ENCODE measurements around the gene SCN3A.

The SCN3A gene

DNA sequence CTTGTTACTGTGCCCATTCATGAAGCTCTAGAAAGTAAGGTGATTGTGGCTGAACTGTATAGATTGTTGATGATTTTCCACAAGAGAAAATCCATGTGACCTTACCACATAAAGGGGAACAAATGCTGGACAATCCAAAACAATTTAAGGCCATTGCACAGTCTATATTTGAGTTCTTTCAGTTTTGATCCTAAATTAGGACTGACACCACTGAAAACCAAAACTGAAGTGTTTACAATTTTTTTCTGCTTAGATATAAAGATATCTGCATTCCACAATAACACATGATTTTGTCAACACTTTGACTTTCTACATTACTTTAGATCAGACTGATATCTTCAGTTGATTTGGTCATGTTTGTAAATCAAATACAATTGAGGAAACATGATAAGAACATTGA lies 124.9 kb downstream of the SCN3A start:
- no peak overlapping the region for H3K4me3 ChIP-seq (ENCODE audit: low read depth, low read length)
- TF ChIP-seq, protein P1, sequence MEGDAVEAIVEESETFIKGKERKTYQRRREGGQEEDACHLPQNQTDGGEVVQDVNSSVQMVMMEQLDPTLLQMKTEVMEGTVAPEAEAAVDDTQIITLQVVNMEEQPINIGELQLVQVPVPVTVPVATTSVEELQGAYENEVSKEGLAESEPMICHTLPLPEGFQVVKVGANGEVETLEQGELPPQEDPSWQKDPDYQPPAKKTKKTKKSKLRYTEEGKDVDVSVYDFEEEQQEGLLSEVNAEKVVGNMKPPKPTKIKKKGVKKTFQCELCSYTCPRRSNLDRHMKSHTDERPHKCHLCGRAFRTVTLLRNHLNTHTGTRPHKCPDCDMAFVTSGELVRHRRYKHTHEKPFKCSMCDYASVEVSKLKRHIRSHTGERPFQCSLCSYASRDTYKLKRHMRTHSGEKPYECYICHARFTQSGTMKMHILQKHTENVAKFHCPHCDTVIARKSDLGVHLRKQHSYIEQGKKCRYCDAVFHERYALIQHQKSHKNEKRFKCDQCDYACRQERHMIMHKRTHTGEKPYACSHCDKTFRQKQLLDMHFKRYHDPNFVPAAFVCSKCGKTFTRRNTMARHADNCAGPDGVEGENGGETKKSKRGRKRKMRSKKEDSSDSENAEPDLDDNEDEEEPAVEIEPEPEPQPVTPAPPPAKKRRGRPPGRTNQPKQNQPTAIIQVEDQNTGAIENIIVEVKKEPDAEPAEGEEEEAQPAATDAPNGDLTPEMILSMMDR (IDR thresholded peaks at IDR 0.05; ENCODE audit: low read depth, low read length), result no peak

DNA sequence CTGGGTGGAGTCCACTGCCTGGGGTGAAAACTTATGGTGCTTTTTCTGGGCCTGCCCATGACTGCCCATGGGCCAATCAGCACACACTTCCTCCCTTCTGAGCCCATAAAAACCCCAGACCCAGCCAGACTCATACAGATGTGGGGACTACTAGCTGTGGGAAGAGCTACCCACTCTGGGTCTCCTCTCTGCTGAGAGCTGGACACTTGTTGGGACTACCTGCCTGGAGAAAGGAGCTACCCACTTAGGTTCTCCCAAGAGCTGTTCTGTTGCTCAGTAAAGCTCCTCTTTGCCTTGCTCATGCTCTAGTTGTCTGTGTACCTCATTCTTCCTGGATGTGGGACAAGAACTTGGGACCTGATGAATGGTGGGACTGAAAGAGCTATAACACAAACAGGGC lies 129.0 kb downstream of the SCN3A start:
- TF ChIP-seq, protein P1 (IDR thresholded peaks at IDR 0.05; ENCODE audit: low read depth, low read length), result no peak

GRCh38 chr2:165074323-165074722 lies 129.5 kb downstream of the SCN3A start:
- TF ChIP-seq, protein P1 (IDR thresholded peaks at IDR 0.05; ENCODE audit: low read depth, low read length), result no peak

More for the DNA sequence above, 129.0 kb downstream of the SCN3A start:
- no peak overlapping the region for H3K4me3 ChIP-seq (ENCODE audit: low read depth, low read length)

GRCh38 chr2:165070076-165070475 lies 133.8 kb downstream of the SCN3A start:
- TF ChIP-seq, protein P1 (IDR thresholded peaks at IDR 0.05; ENCODE audit: low read depth, low read length), result no peak
- no peak overlapping the region for H3K4me3 ChIP-seq (ENCODE audit: low read depth, low read length)

More at GRCh38 chr2:165074323-165074722, 129.5 kb downstream of the SCN3A start:
- no peak overlapping the region for H3K4me3 ChIP-seq (ENCODE audit: low read depth, low read length)

GRCh38 chr2:165069151-165069550 lies 134.7 kb downstream of the SCN3A start:
- H3K4me3 ChIP-seq (ENCODE audit: low read depth, low read length), result no peak overlapping the region

GRCh38 chr2:165068487-165068757 lies 135.4 kb downstream of the SCN3A start:
- TF ChIP-seq, protein P1 (IDR thresholded peaks at IDR 0.05; ENCODE audit: low read depth, low read length), result no peak
- H3K4me3 ChIP-seq (ENCODE audit: low read depth, low read length), result peak overlapping the region; percentile 11; the same call in 1 of the 2 replicates

More at GRCh38 chr2:165069151-165069550, 134.7 kb downstream of the SCN3A start:
- TF ChIP-seq, protein P1 (IDR thresholded peaks at IDR 0.05; ENCODE audit: low read depth, low read length), result no peak

DNA sequence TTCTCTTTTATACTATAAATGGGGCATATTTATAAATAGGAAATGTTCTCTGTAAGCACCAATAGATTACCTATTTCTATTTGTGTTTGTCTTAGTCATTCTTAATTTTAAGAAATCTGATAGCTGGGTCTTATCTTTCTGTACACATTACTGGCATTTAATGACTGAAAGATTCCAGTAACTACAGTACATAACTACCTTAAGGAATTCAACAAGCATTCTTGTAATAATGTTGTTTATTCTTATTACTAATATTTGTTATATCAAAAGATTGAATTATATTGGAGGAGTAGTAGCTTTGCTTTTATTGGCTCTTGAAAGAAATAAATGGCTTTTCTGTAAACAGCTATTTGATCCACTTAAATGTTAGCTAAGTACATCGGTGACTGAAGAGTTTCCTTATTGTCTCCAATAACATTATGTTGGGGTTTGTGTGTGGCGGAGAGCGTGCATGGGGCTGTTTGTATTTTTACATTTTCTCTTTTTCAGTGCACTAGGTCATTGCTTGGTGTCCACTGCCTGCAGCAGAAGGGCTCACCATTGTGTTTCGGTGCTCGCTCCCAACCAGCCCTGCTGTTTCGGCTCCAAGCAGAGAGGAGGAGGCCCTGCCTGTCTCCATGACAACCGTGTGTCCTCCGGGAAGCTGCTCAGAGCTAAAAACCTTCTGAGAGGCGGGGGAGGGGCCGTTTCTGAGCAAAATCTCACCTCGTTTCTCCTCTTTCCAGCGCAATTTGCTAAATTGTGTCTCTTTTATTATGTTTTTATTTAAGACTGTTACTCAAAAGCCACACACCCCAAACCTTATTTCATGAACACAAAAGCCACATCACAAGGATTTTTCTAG lies 136.0 kb downstream of the SCN3A start:
- H3K4me3 ChIP-seq (ENCODE audit: low read depth, low read length), result peak overlapping the region; percentile 11; the same call in 1 of the 2 replicates
- TF ChIP-seq, protein P1 (IDR thresholded peaks at IDR 0.05; ENCODE audit: low read depth, low read length), result no peak
